Measurements from ENCODE around the gene SMTN. TPM values are rescaled to one million over a fixed set of nuclear protein-coding genes. Genes with fewer than 3 reads are reported as not detected.

SMTN gene
- total and polyA plus RNA-seq, 2 donors (not counting 3 experiments of a cell fraction or from before 2014, with no cell fraction given) = 59.0 to 197 TPM

DNA sequence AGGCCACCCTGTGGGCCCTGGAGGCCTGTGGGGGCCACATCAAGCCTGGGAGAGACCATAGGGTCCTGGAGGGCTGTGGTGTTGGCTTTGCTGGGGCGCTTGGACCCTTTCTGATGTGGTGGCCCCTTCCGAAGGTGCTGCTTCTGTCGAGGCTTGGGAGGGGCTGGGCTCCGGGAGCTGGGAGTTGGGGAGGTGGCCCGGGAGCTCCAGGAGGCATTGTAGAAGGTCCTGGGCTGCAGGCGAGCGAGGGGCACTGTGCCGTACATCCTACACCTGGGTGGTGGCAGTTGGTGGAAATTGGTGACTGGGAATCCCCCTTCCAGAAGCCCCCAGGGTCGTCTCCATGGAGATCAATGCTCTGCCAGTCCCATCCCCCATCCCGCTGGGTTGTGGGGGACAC is 56.6 kb downstream of the SMTN start:
- intact Hi-C loops (cut with micrococcal nuclease) (no loop called here), dilution Hi-C loops (cut with MboI; ENCODE audit: extremely low pct_ligation_motif_present, low sequenced_read_pairs) (no loop called here)
- CTCF ChIA-PET = interaction anchor here (1.4 to 3.4 kb wide), 2 partner anchors 30 kb away, joined by 4 to 16 read pairs; partner anchors contain the start of gene SELENOM
- Histone ChIP-seq H3K4me3 (replicated peaks in 1 of 3; ENCODE audit: insufficient read depth in 1 of 3, low read depth in 1 of 3, low read length in 3 of 3) (no peak overlapping the region), H4K20me1 (replicated peaks; ENCODE audit: control insufficient read depth, extremely low read depth, insufficient read depth, low read length) (no peaks in the 10 kb centered on the region), H3K4me1 (ENCODE audit: control insufficient read depth, extremely low read depth, insufficient read depth, low read length) (no peaks in the 10 kb centered on the region), H3K4me2 (ENCODE audit: insufficient read depth, low read length) (no peak overlapping the region), H2AFZ (ENCODE audit: low read depth, low read length) (no peak overlapping the region), H3K9ac (replicated peaks; ENCODE audit: extremely low read depth, insufficient read depth, low read length) (no peak overlapping the region), H3K9me3 (replicated peaks; ENCODE audit: control insufficient read depth, insufficient read depth, low read length) (no peaks in the 10 kb centered on the region), H3K9me1 (replicated peaks; ENCODE audit: control insufficient read depth, extremely low read depth, insufficient read depth, low read length) (no peaks in the 10 kb centered on the region), H3K27me3 (ENCODE audit: control insufficient read depth in 2 of 2, insufficient read depth in 2 of 2, low read length in 2 of 2) (no peaks in the 10 kb centered on the region), H3K27ac (ENCODE audit: insufficient read depth, low read depth, low read length) (no peak overlapping the region), H3K79me2 (ENCODE audit: control insufficient read depth, insufficient read depth, low read length) (no peaks in the 10 kb centered on the region), H3K36me3 (ENCODE audit: control insufficient read depth in 2 of 2, extremely low read depth in 1 of 2, insufficient read depth in 2 of 2, low read length in 2 of 2) (no peaks in the 10 kb centered on the region)
- TF ChIP-seq MYC (IDR thresholded peaks at IDR 0.05; ENCODE audit: low read depth, low read length) = no peak
- no peak for TF ChIP-seq POLR2AphosphoS5 (IDR thresholded peaks at IDR 0.05; ENCODE audit: insufficient read depth, low read depth, low read length)
- TF ChIP-seq MAX (IDR thresholded peaks at IDR 0.05; ENCODE audit: insufficient read depth, insufficient read length) = no peak
- no peak for TF ChIP-seq JUN (IDR thresholded peaks at IDR 0.05; ENCODE audit: borderline replicate concordance, insufficient read depth, insufficient read length, low read depth)
- no TSS peak for BruUV-seq (replicated peaks)
- FAIRE-seq (no peak), DNase-seq (ENCODE audit: low read depth, low spot score) (no peak)
- POLR2A ChIA-PET = no interaction called here

DNA sequence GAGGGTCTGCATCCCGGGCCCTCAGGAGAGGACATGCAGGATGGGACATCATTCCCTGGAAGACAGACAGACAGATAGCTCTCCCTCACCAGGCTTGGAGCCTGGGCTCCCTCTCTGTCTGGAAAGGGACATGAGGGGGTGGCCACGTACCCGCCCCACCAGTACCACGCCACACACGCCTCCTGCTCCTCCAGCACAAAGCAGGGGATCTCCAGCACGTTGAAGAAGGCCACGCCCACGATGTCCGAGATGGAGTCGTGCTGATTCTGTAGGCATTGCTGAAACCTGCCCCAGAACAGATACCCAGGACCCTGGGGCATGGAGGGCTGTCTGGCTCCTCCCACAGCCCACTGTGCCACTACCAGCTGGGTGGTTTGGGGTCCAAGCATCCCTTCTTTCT is 57.0 kb downstream of the SMTN start:
- intact Hi-C loops (cut with micrococcal nuclease) = no loop called here
- Histone ChIP-seq H3K4me3 (replicated peaks in 1 of 3; ENCODE audit: insufficient read depth in 1 of 3, low read depth in 1 of 3, low read length in 3 of 3) (no peak overlapping the region), H3K9ac (replicated peaks; ENCODE audit: extremely low read depth, insufficient read depth, low read length) (no peak overlapping the region), H4K20me1 (replicated peaks; ENCODE audit: control insufficient read depth, extremely low read depth, insufficient read depth, low read length) (no peaks in the 10 kb centered on the region), H3K9me1 (replicated peaks; ENCODE audit: control insufficient read depth, extremely low read depth, insufficient read depth, low read length) (no peaks in the 10 kb centered on the region), H3K27me3 (ENCODE audit: control insufficient read depth in 2 of 2, insufficient read depth in 2 of 2, low read length in 2 of 2) (no peaks in the 10 kb centered on the region), H3K27ac (ENCODE audit: insufficient read depth, low read depth, low read length) (no peak overlapping the region), H3K9me3 (replicated peaks; ENCODE audit: control insufficient read depth, insufficient read depth, low read length) (no peaks in the 10 kb centered on the region), H3K36me3 (ENCODE audit: control insufficient read depth in 2 of 2, extremely low read depth in 1 of 2, insufficient read depth in 2 of 2, low read length in 2 of 2) (no peaks in the 10 kb centered on the region), H3K79me2 (ENCODE audit: control insufficient read depth, insufficient read depth, low read length) (no peaks in the 10 kb centered on the region), H3K4me2 (ENCODE audit: insufficient read depth, low read length) (no peak overlapping the region), H3K4me1 (ENCODE audit: control insufficient read depth, extremely low read depth, insufficient read depth, low read length) (no peaks in the 10 kb centered on the region), H2AFZ (ENCODE audit: low read depth, low read length) (no peak overlapping the region)
- DNase-seq (ENCODE audit: low read depth, low spot score) = no peak
- CTCF ChIA-PET = interaction anchor here (1.4 kb wide), 1 partner anchor 31 kb away, joined by 4 read pairs; the partner anchor contains the start of gene SELENOM
- TF ChIP-seq MAX (IDR thresholded peaks at IDR 0.05; ENCODE audit: insufficient read depth, insufficient read length) (no peak), MYC (IDR thresholded peaks at IDR 0.05; ENCODE audit: low read depth, low read length) (no peak), GATA2 (IDR thresholded peaks at IDR 0.05; ENCODE audit: insufficient read depth, insufficient read length, low read depth, low read length) (no peak), JUN (IDR thresholded peaks at IDR 0.05; ENCODE audit: borderline replicate concordance, insufficient read depth, insufficient read length, low read depth) (no peak), POLR2AphosphoS5 (IDR thresholded peaks at IDR 0.05; ENCODE audit: insufficient read depth, low read depth, low read length) (no peak)
- BruUV-seq (replicated peaks) = no TSS peak
- FAIRE-seq = no peak
- POLR2A ChIA-PET = no interaction called here
- dilution Hi-C loops (cut with MboI; ENCODE audit: extremely low pct_ligation_motif_present, low sequenced_read_pairs) = no loop called here
